Transverse colon (tissue), 1 donor: Measurements from ENCODE around the gene NOMO2.
"Not testable (repeated sequence)": the region's sequence is repeated elsewhere in the genome, so short reads cannot be mapped to it uniquely, and the experiment has no call there.

Source experiments
- EP300 ChIP-seq: sonication (generic); formaldehyde crosslinking; IDR thresholded peaks from one replicate; pipeline ENCODE4 v1.6.1; 2017; ENCODE audit warnings: antibody characterized with exemption, low read depth
- POLR2A ChIP-seq: fragments of 450-650 bp; IDR thresholded peaks from one replicate; pipeline ENCODE4 v1.6.1; 2016; ENCODE audit warnings: antibody characterized with exemption, mild to moderate bottlenecking, moderate library complexity

DNA sequence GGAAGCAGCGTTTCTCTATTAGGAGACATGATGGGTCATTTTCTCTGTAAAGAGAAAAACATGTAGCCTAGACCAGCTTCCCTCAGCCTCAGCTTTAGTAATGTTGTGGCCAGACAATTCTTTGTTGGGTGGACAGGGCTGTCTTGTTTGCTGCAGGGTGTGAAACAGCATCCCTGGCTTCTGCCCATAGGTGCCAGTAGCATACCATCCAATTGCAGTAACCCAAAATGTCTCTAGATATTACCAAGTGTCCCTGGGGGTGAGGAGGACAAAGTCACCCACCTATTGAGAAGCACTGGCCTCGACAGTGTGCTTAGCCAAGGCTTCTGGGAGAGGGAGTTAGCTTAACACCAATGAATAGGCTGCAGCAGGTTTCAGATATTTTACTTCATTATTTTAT lies 14.0 kb upstream of the NOMO2 start:
- TF ChIP-seq POLR2A, EP300: not testable (repeated sequence)
